Measurements from ENCODE around the gene GPHN.

The GPHN gene

GRCh38 chr14:67141146-67141900, 633.4 kb downstream of the GPHN start:
- Histone ChIP-seq H3K4me3 (ENCODE audit: control insufficient read depth in 1 of 7, extremely low read depth in 1 of 7, insufficient read depth in 4 of 7, low read depth in 2 of 7, low read length in 6 of 7) (no peak overlapping the region), H3K27me3 (replicated peaks in 2 of 5; ENCODE audit: control insufficient read depth in 4 of 5, insufficient read depth in 5 of 5, low read length in 4 of 5) (no peaks in the 10 kb centered on the region), H3K36me3 (ENCODE audit: control insufficient read depth in 4 of 4, insufficient read depth in 4 of 4, low read length in 3 of 4) (peaks cover 0 to 4% (median 0%) of the 10 kb centered on the region in 4 experiments), H3K4me1 (ENCODE audit: control extremely low read depth in 1 of 4, control insufficient read depth in 4 of 4, insufficient read depth in 4 of 4, low read length in 3 of 4) (no peaks in the 10 kb centered on the region), H3K9me3 (ENCODE audit: control extremely low read depth in 1 of 5, control insufficient read depth in 4 of 5, insufficient read depth in 2 of 5, low read depth in 1 of 5, low read length in 4 of 5) (no peaks in the 10 kb centered on the region), H3K27ac (ENCODE audit: insufficient read depth in 1 of 2, low read depth in 1 of 2, low read length in 2 of 2, poor library complexity in 1 of 2, severe bottlenecking in 2 of 2) (no peak overlapping the region)
- ChIA-PET POLR2A (interaction anchor here (1.1 kb wide), 1 partner anchor 16 kb away, joined by 3 read pairs; no protein-coding TSS in a partner anchor), CTCF (interaction anchor here (0.7 to 1.3 kb wide), 2 partner anchors 10 to 17 kb away, joined by 3 read pairs; no protein-coding TSS in a partner anchor)
- DNase-seq, result no peak
- WGBS (ENCODE audit: insufficient coverage), result no CpG with 5 or more reads among the region's 1 CpG

- H3K27ac ChIP-seq (ENCODE audit: insufficient read depth in 1 of 2, low read depth in 1 of 2, low read length in 2 of 2, poor library complexity in 1 of 2, severe bottlenecking in 2 of 2), result no peak overlapping the region
- no peak for DNase-seq
- WGBS (ENCODE audit: insufficient coverage), result 90% methylated on average over 2 of the region's 4 CpGs
- no peaks in the 10 kb centered on the region for H3K9me3 ChIP-seq (ENCODE audit: control extremely low read depth in 1 of 5, control insufficient read depth in 4 of 5, insufficient read depth in 2 of 5, low read depth in 1 of 5, low read length in 4 of 5)
- H3K4me1 ChIP-seq (ENCODE audit: control extremely low read depth in 1 of 4, control insufficient read depth in 4 of 4, insufficient read depth in 4 of 4, low read length in 3 of 4), result no peaks in the 10 kb centered on the region
- H3K36me3 ChIP-seq (ENCODE audit: control insufficient read depth in 4 of 4, insufficient read depth in 4 of 4, low read length in 3 of 4), result no peaks in the 10 kb centered on the region
- ChIA-PET POLR2A (no interaction called here), CTCF (no interaction called here)
- H3K4me3 ChIP-seq (ENCODE audit: control insufficient read depth in 1 of 7, extremely low read depth in 1 of 7, insufficient read depth in 4 of 7, low read depth in 2 of 7, low read length in 6 of 7), result no peak overlapping the region
- no peaks in the 10 kb centered on the region for H3K27me3 ChIP-seq (replicated peaks in 2 of 5; ENCODE audit: control insufficient read depth in 4 of 5, insufficient read depth in 5 of 5, low read length in 4 of 5)
Observed at GRCh38 chr14:67151082-67151666, 643.2 kb downstream of the GPHN start.

GRCh38 chr14:67158566-67158965, 650.6 kb downstream of the GPHN start:
- no peaks in the 10 kb centered on the region for H3K4me1 ChIP-seq (ENCODE audit: control extremely low read depth in 1 of 4, control insufficient read depth in 4 of 4, insufficient read depth in 4 of 4, low read length in 3 of 4)
- no peak overlapping the region for H3K4me3 ChIP-seq (ENCODE audit: control insufficient read depth in 1 of 7, extremely low read depth in 1 of 7, insufficient read depth in 4 of 7, low read depth in 2 of 7, low read length in 6 of 7)
- H3K36me3 ChIP-seq (ENCODE audit: control insufficient read depth in 4 of 4, insufficient read depth in 4 of 4, low read length in 3 of 4), result no peaks in the 10 kb centered on the region
- CTCF ChIA-PET, result interaction anchor here (0.6 kb wide), 1 partner anchor 126 kb away, joined by 3 read pairs; no protein-coding TSS in a partner anchor
- POLR2A ChIA-PET, result no interaction called here
- no peaks in the 10 kb centered on the region for H3K9me3 ChIP-seq (ENCODE audit: control extremely low read depth in 1 of 5, control insufficient read depth in 4 of 5, insufficient read depth in 2 of 5, low read depth in 1 of 5, low read length in 4 of 5)
- DNase-seq, result no peak
- H3K27ac ChIP-seq (ENCODE audit: insufficient read depth in 1 of 2, low read depth in 1 of 2, low read length in 2 of 2, poor library complexity in 1 of 2, severe bottlenecking in 2 of 2), result no peak overlapping the region
- H3K27me3 ChIP-seq (replicated peaks in 2 of 5; ENCODE audit: control insufficient read depth in 4 of 5, insufficient read depth in 5 of 5, low read length in 4 of 5), result no peaks in the 10 kb centered on the region

- 96% methylated on average over 4 of the region's 4 CpGs for WGBS (ENCODE audit: insufficient coverage)
- ChIA-PET CTCF (interaction anchor here (8.4 kb wide), 1 partner anchor 123 kb away, joined by 97 read pairs; no protein-coding TSS in a partner anchor), POLR2A (no interaction called here)
- Histone ChIP-seq H3K36me3 (ENCODE audit: control insufficient read depth in 4 of 4, insufficient read depth in 4 of 4, low read length in 3 of 4) (no peaks in the 10 kb centered on the region), H3K27ac (ENCODE audit: insufficient read depth in 1 of 2, low read depth in 1 of 2, low read length in 2 of 2, poor library complexity in 1 of 2, severe bottlenecking in 2 of 2) (no peak overlapping the region), H3K4me3 (ENCODE audit: control insufficient read depth in 1 of 7, extremely low read depth in 1 of 7, insufficient read depth in 4 of 7, low read depth in 2 of 7, low read length in 6 of 7) (no peak overlapping the region), H3K4me1 (ENCODE audit: control extremely low read depth in 1 of 4, control insufficient read depth in 4 of 4, insufficient read depth in 4 of 4, low read length in 3 of 4) (no peaks in the 10 kb centered on the region), H3K27me3 (replicated peaks in 2 of 5; ENCODE audit: control insufficient read depth in 4 of 5, insufficient read depth in 5 of 5, low read length in 4 of 5) (no peaks in the 10 kb centered on the region), H3K9me3 (ENCODE audit: control extremely low read depth in 1 of 5, control insufficient read depth in 4 of 5, insufficient read depth in 2 of 5, low read depth in 1 of 5, low read length in 4 of 5) (no peaks in the 10 kb centered on the region)
- DNase-seq, result no peak
Observed at GRCh38 chr14:67162385-67162784, 654.4 kb downstream of the GPHN start.

- Histone ChIP-seq H3K4me3 (ENCODE audit: control insufficient read depth in 1 of 7, extremely low read depth in 1 of 7, insufficient read depth in 4 of 7, low read depth in 2 of 7, low read length in 6 of 7) (no peak overlapping the region), H3K4me1 (ENCODE audit: control extremely low read depth in 1 of 4, control insufficient read depth in 4 of 4, insufficient read depth in 4 of 4, low read length in 3 of 4) (no peaks in the 10 kb centered on the region), H3K27me3 (replicated peaks in 2 of 5; ENCODE audit: control insufficient read depth in 4 of 5, insufficient read depth in 5 of 5, low read length in 4 of 5) (no peaks in the 10 kb centered on the region), H3K27ac (ENCODE audit: insufficient read depth in 1 of 2, low read depth in 1 of 2, low read length in 2 of 2, poor library complexity in 1 of 2, severe bottlenecking in 2 of 2) (no peak overlapping the region), H3K9me3 (ENCODE audit: control extremely low read depth in 1 of 5, control insufficient read depth in 4 of 5, insufficient read depth in 2 of 5, low read depth in 1 of 5, low read length in 4 of 5) (peaks cover 0 to under 1% (median 0%) of the 10 kb centered on the region in 5 experiments), H3K36me3 (ENCODE audit: control insufficient read depth in 4 of 4, insufficient read depth in 4 of 4, low read length in 3 of 4) (peaks cover 0 to under 1% (median 0%) of the 10 kb centered on the region in 4 experiments)
- peak; percentile 51 to 78 (median 70) for DNase-seq
- POLR2A ChIA-PET, result no interaction called here
- WGBS (ENCODE audit: insufficient coverage), result no CpG with 5 or more reads among the region's 5 CpGs
- CTCF ChIA-PET, result interaction anchor here (0.6 to 8.4 kb wide), 14 partner anchors 21 to 555 kb away, joined by 3 to 97 read pairs (median 3); no protein-coding TSS in a partner anchor
Observed at GRCh38 chr14:67166450-67166853, 658.5 kb downstream of the GPHN start.

- DNase-seq, result no peak
- Histone ChIP-seq H3K27ac (ENCODE audit: insufficient read depth in 1 of 2, low read depth in 1 of 2, low read length in 2 of 2, poor library complexity in 1 of 2, severe bottlenecking in 2 of 2) (no peak overlapping the region), H3K36me3 (ENCODE audit: control insufficient read depth in 4 of 4, insufficient read depth in 4 of 4, low read length in 3 of 4) (peaks cover 0 to 5% (median 2%) of the 10 kb centered on the region in 4 experiments), H3K9me3 (ENCODE audit: control extremely low read depth in 1 of 5, control insufficient read depth in 4 of 5, insufficient read depth in 2 of 5, low read depth in 1 of 5, low read length in 4 of 5) (peaks cover 0 to 4% (median 0%) of the 10 kb centered on the region in 5 experiments), H3K27me3 (replicated peaks in 2 of 5; ENCODE audit: control insufficient read depth in 4 of 5, insufficient read depth in 5 of 5, low read length in 4 of 5) (no peaks in the 10 kb centered on the region), H3K4me1 (ENCODE audit: control extremely low read depth in 1 of 4, control insufficient read depth in 4 of 4, insufficient read depth in 4 of 4, low read length in 3 of 4) (no peaks in the 10 kb centered on the region), H3K4me3 (ENCODE audit: control insufficient read depth in 1 of 7, extremely low read depth in 1 of 7, insufficient read depth in 4 of 7, low read depth in 2 of 7, low read length in 6 of 7) (no peak overlapping the region)
- POLR2A ChIA-PET, result no interaction called here
- no CpG with 5 or more reads among the region's 2 CpGs for WGBS (ENCODE audit: insufficient coverage)
- CTCF ChIA-PET, result interaction anchor here (0.6 to 8.4 kb wide), 10 partner anchors 19 to 1465 kb away, joined by 3 to 97 read pairs (median 4); no protein-coding TSS in a partner anchor
Observed at GRCh38 chr14:67167420-67168109, 659.6 kb downstream of the GPHN start.
